ENCODE data around the gene MTMR12.

MTMR12 gene

GRCh38 chr5:32309761-32310160 lies 3.0 kb downstream of the MTMR12 start:
- H3K27ac Mint-ChIP-seq = peak overlapping the region; percentile 6 to 60 (median 26)
- no peaks in the 10 kb centered on the region for H3K27me3 Mint-ChIP-seq (ENCODE audit: low read depth)
- H3K4me1 Mint-ChIP-seq = peaks cover 39% of the 10 kb centered on the region
- peaks cover 17% of the 10 kb centered on the region for H3K36me3 Mint-ChIP-seq (ENCODE audit: low read depth)
- TF ChIP-seq CTCF (IDR thresholded peaks at IDR 0.05; ENCODE audit: unreplicated experiment in 3 of 3) = no peak
- no peaks in the 10 kb centered on the region for H3K9me3 Mint-ChIP-seq
- peak overlapping the region; percentile 26 to 79 (median 77) for H3K4me3 Mint-ChIP-seq

GRCh38 chr5:32308946-32309345 lies 3.8 kb downstream of the MTMR12 start:
- TF ChIP-seq CTCF (IDR thresholded peaks at IDR 0.05; ENCODE audit: unreplicated experiment in 3 of 3) = no peak
- Mint-ChIP-seq H3K4me3 (peak overlapping the region; percentile 26 to 77 (median 70)), H3K4me1 (peaks cover 43% of the 10 kb centered on the region), H3K36me3 (ENCODE audit: low read depth) (peaks cover 20% of the 10 kb centered on the region), H3K9me3 (no peaks in the 10 kb centered on the region), H3K27ac (peak overlapping the region; percentile 6 to 60 (median 26)), H3K27me3 (ENCODE audit: low read depth) (no peaks in the 10 kb centered on the region)

DNA sequence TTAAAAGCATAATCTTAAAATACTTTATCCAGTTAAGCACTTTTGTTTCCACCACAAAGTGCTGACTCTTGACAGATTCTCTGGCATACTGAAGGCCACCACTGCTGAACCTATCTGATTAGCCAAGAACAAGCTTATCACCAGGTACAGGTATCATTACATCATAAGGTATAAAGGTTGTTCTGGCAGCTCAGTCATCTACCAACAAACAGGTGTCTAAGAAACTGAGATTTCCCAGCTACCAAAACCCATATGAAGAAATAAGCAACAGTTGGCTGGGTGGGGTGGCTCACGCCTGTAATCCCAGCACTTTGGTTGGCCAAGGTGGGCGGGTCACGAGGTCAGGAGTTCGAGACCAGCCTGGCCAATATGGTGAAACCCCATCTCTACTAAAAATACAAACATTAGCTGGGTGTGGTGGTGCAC lies 5.0 kb downstream of the MTMR12 start:
- no peaks in the 10 kb centered on the region for H3K9me3 Mint-ChIP-seq
- no peak overlapping the region for H3K4me3 Mint-ChIP-seq
- TF ChIP-seq CTCF (IDR thresholded peaks at IDR 0.05; ENCODE audit: unreplicated experiment in 3 of 3) = no peak
- H3K27ac Mint-ChIP-seq = no peak overlapping the region
- H3K36me3 Mint-ChIP-seq (ENCODE audit: low read depth) = peaks cover 20% of the 10 kb centered on the region
- H3K4me1 Mint-ChIP-seq = peaks cover 51% of the 10 kb centered on the region
- no peaks in the 10 kb centered on the region for H3K27me3 Mint-ChIP-seq (ENCODE audit: low read depth)

- TF ChIP-seq CTCF (IDR thresholded peaks at IDR 0.05; ENCODE audit: unreplicated experiment in 3 of 3) = no peak
- H3K27ac Mint-ChIP-seq = peak overlapping the region in 2 of 3 experiments; percentile 3 to 16
- H3K4me3 Mint-ChIP-seq = no peak overlapping the region
- H3K27me3 Mint-ChIP-seq (ENCODE audit: low read depth) = no peaks in the 10 kb centered on the region
- H3K9me3 Mint-ChIP-seq = no peaks in the 10 kb centered on the region
- H3K4me1 Mint-ChIP-seq = peaks cover 50% of the 10 kb centered on the region
- H3K36me3 Mint-ChIP-seq (ENCODE audit: low read depth) = peaks cover 13% of the 10 kb centered on the region
Observed at GRCh38 chr5:32304622-32305021, 8.1 kb downstream of the MTMR12 start.

- Mint-ChIP-seq H3K9me3 (no peaks in the 10 kb centered on the region), H3K36me3 (ENCODE audit: low read depth) (peaks cover 5% of the 10 kb centered on the region), H3K27me3 (ENCODE audit: low read depth) (no peaks in the 10 kb centered on the region), H3K27ac (peak overlapping the region; percentile 70 to 90 (median 89)), H3K4me3 (no peak overlapping the region), H3K4me1 (peaks cover 47% of the 10 kb centered on the region)
- no peak for TF ChIP-seq CTCF (IDR thresholded peaks at IDR 0.05; ENCODE audit: unreplicated experiment in 3 of 3)
Observed at GRCh38 chr5:32303755-32304120, 9.0 kb downstream of the MTMR12 start.

Measured in nephron (organoid).